ES-I3 (cell line): ENCODE measurements around the gene PTCH2.
"Not testable (repeated sequence)": the region's sequence is repeated elsewhere in the genome, so short reads cannot be mapped to it uniquely, and the experiment has no call there.

ENCODE experiments used
- H3K36me3 ChIP-seq: 2 replicates; pipeline ENCODE4 v1.6.1; 2013; ENCODE audit warnings: mild to moderate bottlenecking, low read length, control low read depth, moderate library complexity; ENCODE audit not compliant: insufficient read depth
- H3K4me1 ChIP-seq: 2 replicates; pipeline ENCODE4 v1.6.1; 2013; ENCODE audit warnings: mild to moderate bottlenecking, control low read depth, low read length; ENCODE audit not compliant: insufficient read depth
- H3K9ac ChIP-seq: 2 replicates; pipeline ENCODE4 v1.6.1; 2013; ENCODE audit warnings: low read depth, mild to moderate bottlenecking, low read length, moderate library complexity
- H3K9me3 ChIP-seq: 2 replicates; pipeline ENCODE4 v1.6.1; 2013; ENCODE audit warnings: mild to moderate bottlenecking, low read length, moderate library complexity; ENCODE audit not compliant: control insufficient read depth, insufficient read depth

PTCH2 gene

GRCh38 chr1:44819608-44820327 lies 23.3 kb downstream of the PTCH2 start:
- Histone ChIP-seq H3K9me3 (no peaks in the 10 kb centered on the region), H3K9ac (peak overlapping the region; percentile 62), H3K36me3 (0 out of 2 replicates have a peak, but pooled peaks cover 3% of the 10 kb centered on the region), H3K4me1 (peaks cover 10% of the 10 kb centered on the region; the same call in 1 of the 2 replicates)

GRCh38 chr1:44819196-44819607 lies 23.9 kb downstream of the PTCH2 start:
- H3K36me3 ChIP-seq, result 0 out of 2 replicates have a peak, but pooled peaks cover 3% of the 10 kb centered on the region

GRCh38 chr1:44817771-44818495 lies 25.1 kb downstream of the PTCH2 start:
- no peak overlapping the region for H3K9ac ChIP-seq
- no peaks in the 10 kb centered on the region for H3K9me3 ChIP-seq
- H3K36me3 ChIP-seq, result 0 out of 2 replicates have a peak, but pooled peaks cover 3% of the 10 kb centered on the region
- peaks cover 10% of the 10 kb centered on the region; the same call in 1 of the 2 replicates for H3K4me1 ChIP-seq

More at GRCh38 chr1:44819196-44819607, 23.9 kb downstream of the PTCH2 start:
- H3K9me3 ChIP-seq, result no peaks in the 10 kb centered on the region
- peaks cover 10% of the 10 kb centered on the region; the same call in 1 of the 2 replicates for H3K4me1 ChIP-seq
- peak overlapping the region; percentile 62 for H3K9ac ChIP-seq

GRCh38 chr1:44817307-44817706 lies 25.7 kb downstream of the PTCH2 start:
- H3K36me3 ChIP-seq, result 0 out of 2 replicates have a peak, but pooled peaks cover 3% of the 10 kb centered on the region
- peaks cover 10% of the 10 kb centered on the region; the same call in 1 of the 2 replicates for H3K4me1 ChIP-seq
- H3K9ac ChIP-seq, result no peak overlapping the region
- H3K9me3 ChIP-seq, result no peaks in the 10 kb centered on the region

GRCh38 chr1:44815926-44816325 lies 27.1 kb downstream of the PTCH2 start:
- not testable (repeated sequence) for H3K9me3 ChIP-seq, H3K36me3 ChIP-seq, H3K9ac ChIP-seq
- peaks cover 18% of the 10 kb centered on the region; the same call in 1 of the 2 replicates for H3K4me1 ChIP-seq

GRCh38 chr1:44812822-44813543 lies 30.1 kb downstream of the PTCH2 start:
- H3K9ac ChIP-seq, result peak overlapping the region; percentile 38; the same call in 1 of the 2 replicates
- H3K4me1 ChIP-seq, result peaks cover 29% of the 10 kb centered on the region
- H3K36me3 ChIP-seq, result 0 out of 2 replicates have a peak, but pooled peaks cover 3% of the 10 kb centered on the region
- no peaks in the 10 kb centered on the region for H3K9me3 ChIP-seq

GRCh38 chr1:44811234-44811633 lies 31.8 kb downstream of the PTCH2 start:
- H3K9me3 ChIP-seq, result no peaks in the 10 kb centered on the region
- no peak overlapping the region for H3K9ac ChIP-seq
- H3K4me1 ChIP-seq, result peaks cover 44% of the 10 kb centered on the region
- 0 out of 2 replicates have a peak, but pooled peaks cover 9% of the 10 kb centered on the region for H3K36me3 ChIP-seq

GRCh38 chr1:44810762-44811105 lies 32.3 kb downstream of the PTCH2 start:
- not testable (repeated sequence) for H3K9ac ChIP-seq, H3K9me3 ChIP-seq, H3K36me3 ChIP-seq
- peaks cover 44% of the 10 kb centered on the region for H3K4me1 ChIP-seq

- Histone ChIP-seq H3K36me3 (peaks cover 9% of the 10 kb centered on the region; the same call in 1 of the 2 replicates), H3K4me1 (peaks cover 44% of the 10 kb centered on the region), H3K9ac (no peak overlapping the region), H3K9me3 (no peaks in the 10 kb centered on the region)
Measured at GRCh38 chr1:44810101-44810761, 32.8 kb downstream of the PTCH2 start.

- Histone ChIP-seq H3K9me3 (no peaks in the 10 kb centered on the region), H3K9ac (peak overlapping the region; percentile 39), H3K4me1 (peaks cover 44% of the 10 kb centered on the region), H3K36me3 (peaks cover 9% of the 10 kb centered on the region; the same call in 1 of the 2 replicates)
Measured at GRCh38 chr1:44808938-44809917, 33.8 kb downstream of the PTCH2 start.

GRCh38 chr1:44808063-44808937 lies 34.8 kb downstream of the PTCH2 start, which contains the start of gene BTBD19:
TSS of gene BTBD19 (plus strand) at chr1:44808523. CDS start at chr1:44808821, 298 bp downstream.
- Histone ChIP-seq H3K9me3 (no peaks in the 10 kb centered on the region), H3K4me1 (peaks cover 44% of the 10 kb centered on the region), H3K9ac (peak within 1 kb of the TSS; percentile 39), H3K36me3 (peaks cover 19% of the 10 kb centered on the region)

- peaks cover 44% of the 10 kb centered on the region for H3K4me1 ChIP-seq
- peaks cover 19% of the 10 kb centered on the region for H3K36me3 ChIP-seq
- peak overlapping the region; percentile 39 for H3K9ac ChIP-seq
- no peaks in the 10 kb centered on the region for H3K9me3 ChIP-seq
Measured at GRCh38 chr1:44807364-44808062, 35.5 kb downstream of the PTCH2 start.
